ENCODE measurements around the gene NOX3.
A peak's percentile ranks its signal among the peaks of the same experiment; 100 is the strongest.

The NOX3 gene

DNA sequence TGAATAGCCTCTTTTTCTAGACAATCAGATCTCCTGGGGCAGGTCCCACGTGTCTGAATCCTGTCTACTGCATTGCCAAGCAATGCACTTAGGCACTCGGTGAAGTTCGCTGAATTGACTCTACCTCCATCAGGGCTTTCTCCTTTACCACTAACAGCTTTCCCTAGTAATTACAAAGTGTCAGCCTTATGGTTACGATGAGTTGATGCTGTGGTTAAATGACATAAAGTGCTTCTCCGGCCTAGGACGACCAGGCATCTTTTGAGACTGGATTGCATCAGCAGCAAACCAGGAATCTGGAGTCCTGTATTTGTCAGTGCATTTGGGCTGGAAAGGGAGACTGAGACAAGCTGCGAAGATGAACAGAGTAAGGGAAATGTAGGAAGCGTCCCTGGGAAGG, 21.5 kb downstream of the NOX3 start:
- DNase-seq, result no peak

DNA sequence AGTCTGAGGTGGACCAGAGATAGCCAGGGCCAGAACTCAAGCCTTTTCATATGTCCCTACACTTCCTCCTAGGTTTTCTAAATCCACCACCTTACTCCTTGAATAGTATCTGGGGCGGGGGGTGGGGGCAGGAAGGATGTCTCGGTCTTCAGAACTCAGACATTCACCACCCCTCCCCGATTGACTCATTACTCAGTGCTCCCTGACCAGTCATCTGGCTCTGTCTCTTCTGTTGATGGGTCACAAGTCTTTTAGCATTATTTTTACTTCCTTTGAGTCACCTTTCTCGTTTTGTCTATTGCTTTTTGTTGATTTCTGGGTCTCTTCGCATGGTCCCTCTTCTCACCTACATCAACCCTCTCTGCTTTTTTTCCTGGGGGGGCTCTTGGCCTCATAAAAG, 23.3 kb downstream of the NOX3 start:
- DNase-seq, result no peak

GRCh38 chr6:155429321-155429893, 26.2 kb downstream of the NOX3 start:
- no peak for DNase-seq

- no peak for DNase-seq
Observed at GRCh38 chr6:155426408-155426945, 29.2 kb downstream of the NOX3 start.

DNA sequence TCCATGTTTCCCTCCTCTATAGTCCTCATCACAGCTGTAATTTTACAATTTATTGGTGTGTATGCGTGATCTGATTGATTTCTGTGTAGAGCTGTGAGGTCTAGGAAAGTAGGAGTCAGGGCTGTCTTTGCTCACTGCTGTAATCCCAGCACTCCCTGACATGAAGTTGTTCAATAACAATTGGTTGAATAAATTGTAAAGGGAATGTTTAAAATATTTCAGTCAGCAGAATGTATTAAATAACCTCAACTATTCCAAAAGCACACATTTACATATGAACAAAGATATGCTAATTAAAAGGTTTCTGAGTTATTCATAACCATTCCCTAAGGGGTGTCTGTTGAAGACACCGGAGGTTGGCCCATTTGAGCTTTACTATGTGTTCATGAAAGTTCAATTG, 31.5 kb downstream of the NOX3 start:
- no peak for DNase-seq

DNA sequence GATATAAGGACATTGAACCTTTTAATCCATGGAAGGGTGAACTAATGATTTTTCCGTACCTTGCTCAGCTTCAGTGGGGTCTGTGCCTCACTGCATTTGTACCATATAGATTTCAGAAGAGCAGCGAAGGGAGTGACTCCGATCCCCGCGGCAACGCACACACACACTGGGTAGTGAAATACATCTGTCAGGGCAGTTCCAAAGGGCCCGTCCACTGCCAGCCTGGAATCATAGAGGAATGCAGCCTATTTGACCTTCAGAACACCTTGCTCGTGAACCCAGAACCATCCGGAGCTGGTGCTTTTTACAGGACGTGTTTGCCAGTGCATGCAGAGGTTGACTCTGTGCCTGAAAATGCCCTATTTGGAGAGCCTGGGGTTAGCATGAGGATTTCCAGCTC, 33.0 kb downstream of the NOX3 start:
- DNase-seq, result no peak

DNA sequence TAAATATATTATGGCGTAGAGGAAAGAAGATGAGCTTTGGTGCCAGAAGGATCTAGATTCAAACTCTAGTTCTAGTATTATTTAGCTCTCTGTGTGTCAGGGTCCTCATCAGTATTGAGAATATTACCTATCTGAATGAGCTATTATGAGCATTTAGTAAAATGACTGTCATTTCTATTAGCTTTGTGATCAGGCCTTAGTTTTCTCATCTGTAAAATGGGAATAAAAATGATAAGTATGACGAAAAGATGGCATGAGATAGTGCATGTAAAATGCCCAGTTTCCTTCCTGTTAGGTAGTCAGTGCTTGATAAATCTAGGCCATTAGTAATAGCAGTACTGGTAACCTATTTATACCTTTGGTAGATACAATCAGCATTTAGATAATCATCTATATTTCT, 35.1 kb downstream of the NOX3 start:
- no peak for DNase-seq

DNA sequence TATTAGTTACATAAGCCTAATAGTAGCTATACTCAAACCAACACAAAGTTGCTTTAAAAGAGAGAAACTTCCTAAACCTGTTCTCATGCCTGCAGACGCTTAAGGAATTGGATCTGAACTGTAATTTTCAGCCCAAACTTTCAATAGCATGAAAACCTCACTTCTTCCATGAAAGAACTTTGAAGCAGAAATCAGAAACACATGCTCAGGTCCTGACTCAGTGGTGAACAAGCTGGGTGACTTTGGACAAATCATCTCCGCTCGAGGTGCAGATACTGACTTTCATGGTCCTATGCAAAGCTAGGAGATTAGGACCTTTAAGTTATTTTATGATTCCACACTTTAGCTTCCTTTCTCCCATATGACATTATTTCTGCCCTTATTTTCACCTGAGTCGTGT, 36.5 kb downstream of the NOX3 start:
- DNase-seq, result peak in 1 of 4 experiments; percentile 12

DNA sequence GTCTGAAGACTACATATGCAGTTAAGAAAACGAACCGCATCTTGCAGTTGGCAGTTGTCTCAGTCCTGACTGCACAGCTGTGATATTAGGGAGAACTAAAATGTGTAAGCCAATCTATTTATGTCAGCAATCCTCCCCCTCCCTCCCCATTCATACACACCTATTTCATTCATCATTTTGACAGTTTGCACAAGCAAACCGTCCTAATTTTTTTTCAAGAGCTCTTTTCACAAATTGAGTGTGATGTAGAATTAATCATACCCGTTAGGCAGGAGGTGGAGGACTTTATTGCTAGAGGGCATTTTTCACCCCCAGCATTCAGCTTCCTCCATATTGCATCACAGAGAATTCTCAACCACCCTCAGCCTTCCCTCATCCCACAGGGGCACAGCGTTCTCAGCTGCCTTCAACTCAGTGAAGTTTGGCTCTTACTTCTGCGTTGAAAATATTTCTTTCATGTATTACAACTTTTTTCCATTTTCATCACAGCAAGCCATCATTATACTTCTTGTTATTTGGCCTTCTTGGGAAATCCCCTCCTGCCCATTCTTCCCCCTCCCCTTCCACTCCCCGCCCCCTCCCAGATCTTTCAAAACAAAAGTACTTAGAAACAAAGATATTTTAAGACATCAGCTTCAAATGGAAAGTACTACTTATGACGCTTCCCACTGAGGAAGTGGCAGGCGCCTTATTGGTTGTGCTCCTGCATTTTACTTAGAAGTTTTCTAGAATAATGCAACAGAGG, 37.5 kb downstream of the NOX3 start:
- peak; percentile 78 to 92 (median 85) for DNase-seq

DNA sequence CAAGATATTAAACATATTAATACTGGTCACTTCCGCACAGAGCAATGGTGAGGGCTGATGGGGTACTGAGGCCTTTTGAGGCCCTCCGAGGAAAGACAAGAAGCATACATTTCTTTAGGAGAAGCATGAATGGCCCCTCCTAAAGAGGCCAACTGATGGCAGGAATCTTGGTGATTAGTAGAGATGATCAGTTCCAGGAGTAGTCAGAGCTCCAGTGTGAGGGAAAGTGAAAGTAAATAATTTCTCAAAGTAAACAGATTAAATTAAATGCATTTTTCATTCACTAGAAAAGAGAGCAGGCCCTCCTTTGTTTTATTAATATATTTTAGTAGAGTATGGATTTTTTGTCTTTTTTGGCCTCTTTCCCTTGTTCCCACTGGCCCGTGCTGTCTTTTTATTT, 38.2 kb downstream of the NOX3 start:
- DNase-seq, result no peak

DNA sequence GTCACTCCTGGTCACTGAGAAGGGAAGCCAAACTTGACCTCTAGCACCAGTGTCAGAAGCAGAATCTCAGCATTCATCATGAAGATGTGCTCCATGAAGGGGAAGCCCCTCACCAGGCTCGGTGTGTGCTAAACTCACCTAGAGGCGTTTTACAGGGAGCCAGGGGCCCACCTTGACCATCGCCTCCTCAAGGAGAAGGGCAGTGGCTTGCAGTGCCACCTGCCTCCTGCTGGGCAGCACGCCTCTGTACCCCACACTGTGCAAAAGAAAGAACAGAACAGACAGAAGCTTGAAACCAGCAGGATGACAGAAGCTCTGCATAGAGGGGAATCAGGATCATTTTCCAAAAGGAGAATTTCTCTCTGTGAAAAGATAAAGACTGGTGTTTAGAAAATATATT, 39.7 kb downstream of the NOX3 start:
- DNase-seq, result no peak

GRCh38 chr6:155414049-155414448, 41.6 kb downstream of the NOX3 start:
- no peak for DNase-seq

DNA sequence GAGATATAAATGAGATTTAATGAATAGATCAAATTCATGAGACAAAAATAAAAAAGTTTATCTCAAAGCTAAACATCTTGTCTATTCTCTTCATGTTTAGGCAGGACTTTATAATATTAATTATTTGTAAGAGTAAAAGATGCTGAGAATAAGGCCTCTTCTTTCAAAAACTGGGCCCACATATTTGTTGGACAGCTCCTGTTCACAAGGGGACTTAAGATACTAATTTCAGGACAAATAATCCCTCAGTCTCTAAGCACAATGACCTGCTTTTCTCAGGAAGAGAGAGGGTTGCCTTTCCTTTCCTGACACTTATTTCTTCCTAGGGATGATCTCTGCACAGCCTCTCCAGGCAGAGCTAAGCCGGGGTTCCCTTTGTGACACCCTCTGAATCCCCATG, 43.3 kb downstream of the NOX3 start:
- DNase-seq, result no peak

GRCh38 chr6:155411154-155412052, 44.2 kb downstream of the NOX3 start:
- no peak for DNase-seq

- DNase-seq, result no peak
Observed at GRCh38 chr6:155409391-155409790, 46.2 kb downstream of the NOX3 start.

- DNase-seq, result no peak
Observed at GRCh38 chr6:155408981-155409380, 46.7 kb downstream of the NOX3 start.

GRCh38 chr6:155408231-155408630, 47.4 kb downstream of the NOX3 start:
- no peak for DNase-seq

GRCh38 chr6:155406801-155407200, 48.8 kb downstream of the NOX3 start:
- DNase-seq, result no peak

- no peak for DNase-seq
Observed at GRCh38 chr6:155404937-155405336, 50.7 kb downstream of the NOX3 start.

DNA sequence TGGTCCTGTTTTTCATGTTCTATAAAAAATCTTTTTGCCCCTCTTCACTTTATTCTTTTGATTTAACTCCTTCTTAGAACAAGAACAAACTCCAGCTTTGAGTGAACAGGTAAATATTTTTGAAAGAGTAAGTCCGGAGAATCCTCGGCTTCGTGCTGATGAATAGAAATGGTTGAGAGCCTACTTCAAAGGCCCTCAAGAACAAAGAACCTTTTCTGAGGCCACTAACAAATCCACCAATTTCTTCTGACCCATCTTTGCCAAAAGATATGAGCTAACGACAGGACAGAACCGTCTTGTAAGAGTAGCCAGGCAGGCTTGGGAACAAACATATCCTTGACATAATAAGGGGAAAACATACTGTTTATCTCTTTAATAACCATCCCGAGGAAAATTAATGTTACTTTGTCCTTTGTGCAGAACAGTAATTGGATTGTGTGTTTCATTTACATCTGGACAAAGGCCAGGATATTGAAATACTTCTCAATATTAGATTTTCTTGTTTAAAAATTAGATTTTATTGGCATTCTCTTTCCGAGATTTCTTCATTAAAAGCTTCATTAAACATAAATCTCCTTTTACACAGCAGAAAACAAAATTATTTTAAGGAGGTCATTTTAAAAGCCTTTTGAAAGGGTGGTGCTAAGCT, 52.9 kb downstream of the NOX3 start:
- no peak for DNase-seq

DNA sequence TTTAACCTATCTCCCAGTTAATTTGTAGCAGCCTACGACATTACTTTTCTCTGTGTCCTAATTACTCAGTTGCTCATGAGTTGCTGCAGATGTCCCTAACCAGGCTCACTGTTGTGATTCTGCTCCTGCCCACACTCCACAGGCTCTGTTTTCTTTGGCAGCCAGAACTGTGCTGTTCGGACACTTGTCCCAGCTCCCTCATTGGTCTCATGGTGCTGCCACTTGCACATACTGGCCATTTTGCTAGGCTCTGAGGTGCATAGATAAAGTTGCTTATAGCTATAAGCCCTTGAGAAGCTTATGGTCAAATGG, 55.0 kb downstream of the NOX3 start:
- no peak for DNase-seq

DNA sequence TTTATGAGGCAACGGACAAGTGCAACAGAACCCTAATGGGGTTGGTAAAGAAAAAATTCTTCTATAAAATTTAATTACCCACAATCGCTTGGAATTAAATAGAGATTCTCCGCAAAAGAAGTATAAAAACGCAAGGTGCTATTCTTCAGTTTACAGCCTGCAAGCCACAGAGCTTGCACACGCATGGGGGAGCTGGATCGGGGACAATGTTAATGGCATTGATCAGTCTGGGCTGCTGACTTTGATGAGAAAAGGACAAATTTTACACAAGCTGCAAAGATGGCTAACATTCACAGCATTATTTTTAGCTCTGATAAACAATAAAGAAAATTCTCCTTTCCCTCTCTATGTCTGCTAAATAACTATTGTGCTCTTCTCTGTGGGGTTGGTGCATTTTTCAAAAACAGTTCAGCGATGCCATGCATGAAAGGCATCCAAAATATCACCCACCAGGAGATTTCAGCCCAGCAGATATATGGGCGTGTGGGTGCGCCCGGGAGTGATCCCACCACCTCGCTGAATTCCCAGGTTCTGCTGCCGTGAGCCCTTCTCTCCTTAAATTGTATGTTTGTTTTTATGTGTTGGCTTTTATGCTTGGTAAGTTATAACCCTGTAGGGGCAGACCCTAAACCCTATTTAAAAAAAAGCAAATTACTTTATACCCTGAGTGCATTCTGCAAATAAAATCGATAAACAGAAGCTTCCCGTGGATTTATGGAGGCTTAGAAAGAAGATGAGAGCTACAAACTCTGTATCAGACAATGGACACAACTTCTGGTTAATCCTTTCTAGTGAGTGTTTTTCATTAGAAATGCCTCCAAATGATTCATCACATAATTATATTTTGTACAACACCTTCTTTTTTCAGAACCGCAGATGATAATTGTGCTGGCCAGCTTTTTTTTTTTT, 55.6 kb downstream of the NOX3 start:
- DNase-seq, result no peak
